GM18526 (cell line): Measurements from ENCODE around the gene CIAPIN1.

Source experiments
- POLR2A ChIP-seq: IDR thresholded peaks from 3 replicates; pipeline ENCODE4 v1.6.1; 2011; ENCODE audit not compliant: insufficient read length; ENCODE audit errors: extremely low read depth

The CIAPIN1 gene

GRCh38 chr16:57405097-57405496, 42.1 kb downstream of the CIAPIN1 start:
- no peak for TF ChIP-seq POLR2A

DNA sequence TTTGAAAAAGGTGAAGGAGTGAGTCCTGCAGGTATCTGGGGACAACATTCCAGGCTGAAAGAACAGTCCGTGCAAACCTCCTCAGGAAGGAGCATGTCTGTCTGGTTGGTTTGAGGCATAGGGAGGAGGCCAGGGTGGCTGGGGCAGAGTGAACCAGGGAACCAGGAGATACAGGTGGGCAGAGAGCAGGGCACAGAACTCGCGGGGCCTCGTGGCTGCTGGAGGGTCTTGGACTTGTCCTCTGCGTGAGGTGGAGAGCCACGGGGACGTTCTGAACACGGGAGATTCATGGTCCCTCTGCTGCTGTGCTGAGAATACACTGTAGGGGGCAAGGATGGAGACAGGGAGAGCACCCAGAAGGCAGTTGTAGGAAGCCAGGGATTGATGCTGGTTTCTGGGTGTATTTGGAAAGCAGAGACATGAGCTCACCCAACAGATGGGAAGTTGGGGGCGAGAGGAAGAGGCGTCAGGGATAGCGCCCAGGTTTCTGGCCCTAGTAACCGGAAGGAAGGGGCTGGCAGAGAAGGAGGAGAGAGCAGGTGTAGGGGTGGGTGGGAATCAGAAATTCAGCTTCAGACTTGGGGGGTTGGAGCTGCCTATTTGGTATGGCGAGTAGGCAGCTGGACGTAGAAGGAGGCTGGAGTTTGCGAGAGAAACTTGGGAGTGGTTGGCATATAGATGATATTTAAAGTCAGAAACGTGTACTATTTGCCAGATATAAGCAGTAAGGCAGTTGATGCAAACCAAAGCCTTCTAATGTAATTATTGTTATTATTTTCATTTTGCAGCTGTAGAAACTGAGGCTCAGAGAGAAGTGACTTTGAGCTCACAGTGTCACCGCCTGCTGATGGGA, 43.0 kb downstream of the CIAPIN1 start, which contains the start of gene CCL17:
Gene CCL17, plus strand, starts transcription at position 803 of the 853 bp plus-strand sequence. CDS start 9,166 bp downstream, outside the sequence.
- no peak for TF ChIP-seq POLR2A

DNA sequence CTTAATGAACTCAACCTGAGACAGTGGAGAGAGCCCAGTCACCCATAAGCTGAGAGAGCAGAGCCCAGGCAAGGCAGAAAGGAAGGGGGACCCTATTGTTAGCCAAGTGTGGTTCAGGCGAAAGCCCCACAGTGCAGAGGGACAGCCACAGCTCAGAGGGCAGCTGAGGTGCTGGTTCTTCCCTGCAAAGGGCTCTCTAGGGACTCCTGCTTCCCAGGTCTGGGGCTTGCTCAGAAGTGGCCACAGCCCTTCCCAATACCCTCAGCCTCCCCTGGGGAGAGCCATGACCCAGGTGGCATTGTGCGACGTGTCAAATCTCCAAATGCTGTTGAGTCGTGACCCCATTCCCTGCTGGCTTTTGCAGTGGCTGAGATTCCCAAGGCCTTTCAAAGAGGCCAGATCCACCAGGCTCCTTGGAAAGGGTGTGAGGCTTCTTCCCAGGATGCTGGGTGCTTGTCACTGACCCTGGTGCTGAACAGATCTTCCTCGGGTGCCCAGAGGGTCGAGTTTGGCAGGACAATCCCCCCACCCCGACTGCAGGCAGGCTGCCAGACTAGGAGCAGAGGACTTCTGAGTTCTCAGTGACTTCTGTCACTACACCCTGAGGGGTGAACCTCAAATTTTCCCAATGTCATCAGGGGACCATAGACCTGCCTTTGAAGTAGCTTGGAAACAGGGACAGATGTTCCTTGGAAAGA, 45.1 kb downstream of the CIAPIN1 start:
- no peak for TF ChIP-seq POLR2A

- no peak for TF ChIP-seq POLR2A
These were observed 50.4 kb downstream of the CIAPIN1 start for GRCh38 chr16:57396786-57397185.

DNA sequence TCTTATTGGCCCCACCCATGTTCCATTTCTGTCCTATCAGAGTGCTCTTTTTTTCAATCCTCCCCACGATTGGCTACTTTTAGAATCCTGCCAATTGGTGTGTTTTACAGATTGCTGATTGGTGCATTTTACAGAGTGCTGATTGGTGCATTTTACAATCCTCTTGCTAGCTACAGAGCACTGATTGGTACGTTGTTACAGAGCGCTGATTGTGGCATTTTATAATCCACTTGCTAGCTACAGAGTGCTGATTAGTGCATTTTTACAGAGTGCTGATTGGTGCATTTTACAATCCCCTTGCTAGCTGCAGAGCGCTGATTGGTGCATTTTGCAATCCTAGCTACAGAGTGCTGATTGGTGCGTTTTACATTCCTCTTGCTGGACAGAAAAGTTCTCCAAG, 52.2 kb downstream of the CIAPIN1 start:
- TF ChIP-seq POLR2A, result no peak

DNA sequence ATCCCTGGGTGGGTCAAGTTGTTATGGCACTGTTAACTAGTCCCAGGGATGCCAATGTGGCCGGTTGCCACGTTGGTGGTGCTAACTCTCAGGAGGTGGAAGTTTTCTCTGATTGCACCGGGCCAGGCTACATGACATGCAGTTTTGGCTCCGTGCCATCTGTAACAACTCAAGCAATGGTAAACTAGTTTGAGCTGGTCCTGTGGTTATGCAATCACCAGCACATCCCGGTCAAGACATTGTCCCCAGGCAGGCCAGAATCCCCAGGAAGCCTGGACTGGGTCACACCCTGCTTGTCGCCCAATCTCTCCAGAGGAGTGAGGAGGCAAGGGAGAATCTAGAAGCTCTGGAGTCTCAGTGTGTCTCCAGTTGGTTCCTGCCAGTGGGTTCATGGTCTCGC, 52.7 kb downstream of the CIAPIN1 start:
- no peak for TF ChIP-seq POLR2A

GRCh38 chr16:57392694-57393093, 54.5 kb downstream of the CIAPIN1 start:
- no peak for TF ChIP-seq POLR2A

DNA sequence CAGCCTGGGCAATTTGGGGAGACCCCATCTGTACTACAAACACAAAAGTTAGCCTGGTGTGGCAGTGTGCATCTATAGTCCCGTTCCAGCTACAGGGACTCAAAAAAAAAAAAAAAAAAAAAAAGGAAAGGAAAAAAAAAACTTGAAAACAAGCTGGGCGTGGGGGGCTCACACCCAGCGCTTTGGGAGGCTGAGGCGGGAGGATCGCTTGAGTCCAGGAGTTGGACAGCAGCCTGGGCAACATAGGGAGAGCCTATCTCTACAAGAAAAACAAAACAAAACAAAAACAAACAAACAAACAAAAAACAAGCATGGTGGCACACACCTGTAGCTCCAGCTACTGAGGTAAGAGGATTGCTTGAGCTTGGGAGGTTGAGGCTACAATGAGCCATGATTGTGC, 55.5 kb downstream of the CIAPIN1 start:
- no peak for TF ChIP-seq POLR2A

GRCh38 chr16:57391300-57391699, 55.9 kb downstream of the CIAPIN1 start:
- no peak for TF ChIP-seq POLR2A

GRCh38 chr16:57390636-57391295, 56.4 kb downstream of the CIAPIN1 start:
- no peak for TF ChIP-seq POLR2A

GRCh38 chr16:57389087-57389468, 58.1 kb downstream of the CIAPIN1 start:
- TF ChIP-seq POLR2A, result no peak

DNA sequence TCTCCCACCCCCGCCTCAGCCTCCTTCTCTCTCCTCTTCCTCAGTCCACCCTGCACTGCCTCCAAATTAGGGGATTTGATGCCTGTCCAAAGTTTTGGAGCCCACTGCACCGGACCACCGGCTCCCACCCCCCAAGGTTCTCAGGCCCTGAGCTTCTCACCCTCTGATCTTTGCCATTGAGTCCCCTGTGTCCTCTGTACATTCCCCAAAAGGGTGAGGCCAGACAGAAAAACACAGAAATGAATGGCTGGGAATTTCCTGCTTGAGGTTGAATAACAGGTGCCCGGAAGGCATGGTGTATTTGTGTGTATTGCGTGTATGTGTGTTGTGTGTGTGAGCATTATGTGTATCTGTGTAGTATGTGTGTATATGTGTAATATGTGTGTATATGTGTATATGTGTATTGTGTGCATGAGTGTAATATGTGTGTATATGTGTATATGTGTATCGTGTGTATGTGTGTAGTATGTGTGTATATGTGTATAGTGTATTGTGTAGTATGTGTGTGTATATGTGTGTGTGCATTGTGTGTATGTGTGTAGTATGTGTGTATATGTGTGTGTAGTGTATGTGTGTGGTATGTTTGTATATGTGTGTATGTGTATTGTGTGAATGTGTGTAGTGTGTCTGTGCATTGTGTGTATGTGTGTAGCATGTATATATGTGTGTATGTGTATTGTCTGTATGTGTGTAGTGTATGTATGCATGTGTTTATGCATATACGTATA, 58.7 kb downstream of the CIAPIN1 start:
- TF ChIP-seq POLR2A, result no peak

- TF ChIP-seq POLR2A, result no peak
These were observed 59.4 kb downstream of the CIAPIN1 start for GRCh38 chr16:57387598-57388354.

GRCh38 chr16:57386381-57386951, 60.7 kb downstream of the CIAPIN1 start:
- TF ChIP-seq POLR2A, result no peak
